ENCODE data around the gene TMEM158. TPM values are rescaled to one million over a fixed set of nuclear protein-coding genes. Genes with fewer than 3 reads are reported as not detected.

TMEM158 gene
- total RNA-seq, 1 donor from 2014 or later, result 2.1 TPM

GRCh38 chr3:45234250-45234649, 8.2 kb upstream of the TMEM158 start:
- intact Hi-C loops (cut with DNase I), result no loop called here
- no peak for TF ChIP-seq CTCF (IDR thresholded peaks at IDR 0.05)
- no peak overlapping the region for H3K27ac ChIP-seq
- DNase-seq (no peak), ATAC-seq (no peak)
- H3K4me3 ChIP-seq, result no peak overlapping the region
- H3K36me3 ChIP-seq, result no peaks in the 10 kb centered on the region
- H3K4me1 ChIP-seq, result no peaks in the 10 kb centered on the region
- peaks cover 5% of the 10 kb centered on the region for H3K27me3 ChIP-seq
- no peaks in the 10 kb centered on the region for H3K9me3 ChIP-seq

DNA sequence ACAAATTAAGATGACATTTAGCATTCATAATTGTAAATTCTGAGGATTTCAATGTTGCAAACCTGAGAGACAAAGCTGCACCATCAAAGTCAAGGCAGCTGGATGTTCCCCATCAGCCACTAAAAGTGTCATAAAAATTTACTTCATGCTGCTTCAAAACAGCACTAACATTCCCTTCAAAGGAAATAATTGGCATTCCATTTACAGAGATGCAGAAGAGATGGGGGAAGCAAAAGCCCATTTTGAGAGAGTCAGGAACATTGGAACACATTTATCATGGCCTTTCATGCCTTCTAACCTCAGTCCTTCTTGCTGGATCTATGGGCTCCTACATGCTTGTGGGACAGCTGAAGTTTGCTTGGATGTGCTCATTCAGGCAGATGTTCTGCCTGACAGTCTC, 6.4 kb upstream of the TMEM158 start:
- H3K36me3 ChIP-seq, result no peaks in the 10 kb centered on the region
- intact Hi-C loops (cut with DNase I), result no loop called here
- no peak overlapping the region for H3K27ac ChIP-seq
- DNase-seq (no peak), ATAC-seq (no peak)
- H3K4me3 ChIP-seq, result no peak overlapping the region
- no peak for TF ChIP-seq CTCF (IDR thresholded peaks at IDR 0.05)
- no peaks in the 10 kb centered on the region for H3K9me3 ChIP-seq
- peaks cover 15% of the 10 kb centered on the region for H3K27me3 ChIP-seq
- no peaks in the 10 kb centered on the region for H3K4me1 ChIP-seq

- DNase-seq (no peak), ATAC-seq (no peak)
- TF ChIP-seq CTCF (IDR thresholded peaks at IDR 0.05), result no peak
- intact Hi-C loops (cut with DNase I), result loop anchor here (10.0 kb wide), 1 partner anchor 267 kb away; no protein-coding TSS in a partner anchor
- no peaks in the 10 kb centered on the region for H3K9me3 ChIP-seq
- H3K27ac ChIP-seq, result no peak overlapping the region
- H3K4me1 ChIP-seq, result peaks cover 6% of the 10 kb centered on the region
- H3K27me3 ChIP-seq, result peaks cover 44% of the 10 kb centered on the region
- H3K4me3 ChIP-seq, result no peak overlapping the region
- H3K36me3 ChIP-seq, result no peaks in the 10 kb centered on the region
Measured at GRCh38 chr3:45227946-45228345, 1.9 kb upstream of the TMEM158 start.

DNA sequence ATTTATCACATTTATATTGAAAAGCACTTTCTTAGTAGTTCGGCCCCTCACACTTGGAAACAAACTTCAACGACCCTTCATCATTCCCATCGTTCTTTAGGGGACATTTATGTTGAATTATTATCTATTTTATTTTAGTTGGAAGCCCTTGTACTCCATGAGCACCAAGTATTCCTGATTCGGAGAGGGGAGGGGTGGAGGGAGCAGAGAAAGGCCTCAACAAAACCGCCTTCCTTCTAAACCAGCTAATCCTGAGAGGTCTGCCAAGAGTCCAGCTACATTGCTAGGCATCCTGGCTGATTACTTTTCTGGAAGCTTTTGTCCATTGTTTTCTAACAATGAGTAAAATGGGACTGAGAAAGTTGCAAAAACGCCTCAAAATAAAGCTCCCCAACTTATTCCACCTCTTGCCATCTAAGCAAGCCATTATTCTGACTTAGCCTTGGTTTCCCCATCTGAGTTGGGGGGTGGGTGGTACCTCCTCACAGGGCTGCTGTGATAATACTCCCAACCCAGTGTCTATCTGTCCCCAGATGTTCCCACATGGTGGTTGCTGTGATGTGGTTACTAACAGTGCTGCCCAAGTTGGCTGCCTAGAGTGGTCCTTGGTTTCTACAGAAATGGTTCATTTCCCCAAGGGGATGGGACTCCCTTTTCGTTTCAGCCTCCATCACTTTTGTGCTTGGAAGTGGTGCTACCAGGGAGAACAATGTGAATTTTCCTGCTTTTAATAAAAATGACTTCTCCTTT, 1.2 kb upstream of the TMEM158 start:
- intact Hi-C loops (cut with DNase I), result loop anchor here (10.0 kb wide), 1 partner anchor 268 kb away; no protein-coding TSS in a partner anchor
- ATAC-seq, result no peak
- peaks cover 48% of the 10 kb centered on the region for H3K27me3 ChIP-seq

GRCh38 chr3:45225465-45226205, 452 bp downstream of the TMEM158 start:
- ATAC-seq (peak; percentile 7), DNase-seq (peak; percentile 67)
- Histone ChIP-seq H3K4me3 (peak overlapping the region; percentile 51), H3K27me3 (peaks cover 48% of the 10 kb centered on the region), H3K9me3 (no peaks in the 10 kb centered on the region), H3K36me3 (no peaks in the 10 kb centered on the region), H3K27ac (no peak overlapping the region), H3K4me1 (peaks cover 6% of the 10 kb centered on the region)
- no peak for TF ChIP-seq CTCF (IDR thresholded peaks at IDR 0.05)
- intact Hi-C loops (cut with DNase I), result loop anchor here (10.0 kb wide), 1 partner anchor 269 kb away; no protein-coding TSS in a partner anchor

More for the DNA sequence above, 1.2 kb upstream of the TMEM158 start:
- H3K9me3 ChIP-seq, result no peaks in the 10 kb centered on the region
- DNase-seq, result no peak
- TF ChIP-seq CTCF (IDR thresholded peaks at IDR 0.05), result no peak
- H3K4me3 ChIP-seq, result no peak overlapping the region
- H3K4me1 ChIP-seq, result peaks cover 6% of the 10 kb centered on the region
- no peak overlapping the region for H3K27ac ChIP-seq
- H3K36me3 ChIP-seq, result no peaks in the 10 kb centered on the region

Data from upper lobe of right lung (tissue), 1 donor.